IMR-90 (cell line): ENCODE data around the gene CMTM5. TPM values are rescaled to one million over a fixed set of nuclear protein-coding genes. Genes with fewer than 3 reads are reported as not detected.
"Not testable (repeated sequence)": the region's sequence is repeated elsewhere in the genome, so short reads cannot be mapped to it uniquely, and the experiment has no call there.

Experiments
- ATAC-seq: fragments of 200-7000 bp; cut with Tn5 transposase; 2 replicates; pipeline ENCODE4 v1.9.1; 2020; ENCODE audit warnings: low read depth, mild to moderate bottlenecking, moderate library complexity
- BruUV-seq: library from RNA; stranded (reverse); fragments of 400-500 nt; replicated peaks from 2 replicates; lab custom pipeline; 2021; lab: Mats Ljungman, UMichigan
- CTCF ChIA-PET: fragments of 300-600 bp; formaldehyde crosslinking; extraction: SDS; loops from one replicate; lab custom pipeline; 2021; ENCODE audit warnings: antibody characterized with exemption; lab: Yijun Ruan, JAX
- POLR2A ChIA-PET: fragments of 300-600 bp; sonication (Branson Sonifier 250); formaldehyde crosslinking; loops from one replicate; lab custom pipeline; 2022; ENCODE audit warnings: antibody characterized with exemption; ENCODE audit not compliant: unreplicated experiment; lab: Charles Lee
- DNase-seq: peaks from one replicate; pipeline ENCODE4 v3.0.0; 2013
- H2AFZ ChIP-seq: replicated peaks from 2 replicates; pipeline ENCODE3; 2013; ENCODE audit warnings: low read length, mild to moderate bottlenecking; ENCODE audit not compliant: poor library complexity
- H2AK5ac ChIP-seq: 2 replicates; pipeline ENCODE4 v1.6.1; 2013; ENCODE audit warnings: low read depth, low read length, inconsistent platforms
- H2AK9ac ChIP-seq: replicated peaks from 2 replicates; pipeline ENCODE3; 2013; ENCODE audit warnings: mild to moderate bottlenecking, low read depth, low read length, moderate library complexity; ENCODE audit not compliant: poor library complexity
- H2BK120ac ChIP-seq: 2 replicates; pipeline ENCODE4 v1.6.1; 2013; ENCODE audit warnings: low read depth, low read length, inconsistent platforms
- H2BK15ac ChIP-seq: 3 replicates; pipeline ENCODE4 v1.6.1; 2013; ENCODE audit warnings: low read depth, low read length, inconsistent platforms
- H2BK20ac ChIP-seq: 2 replicates; pipeline ENCODE4 v1.6.1; 2013; ENCODE audit warnings: low read depth, mild to moderate bottlenecking, inconsistent platforms, low read length, moderate library complexity
- H2BK5ac ChIP-seq: 2 replicates; pipeline ENCODE4 v1.6.1; 2013; ENCODE audit warnings: mild to moderate bottlenecking, low read depth, low read length, inconsistent platforms; ENCODE audit not compliant: poor library complexity, severe bottlenecking
- H3K14ac ChIP-seq: replicated peaks from 2 replicates; pipeline ENCODE4 v1.6.1; 2013; ENCODE audit warnings: low read depth, low read length, inconsistent platforms
- H3K18ac ChIP-seq: 2 replicates; pipeline ENCODE4 v1.6.1; 2013; ENCODE audit warnings: low read depth, low read length, control low read depth
- H3K23ac ChIP-seq: 2 replicates; pipeline ENCODE4 v1.6.1; 2013; ENCODE audit warnings: low read depth, low read length, inconsistent platforms
- H3K27ac ChIP-seq: 2 replicates; pipeline ENCODE4 v1.5.1; 2013; ENCODE audit warnings: mild to moderate bottlenecking, control low read depth, low read length; ENCODE audit not compliant: insufficient read depth
- H3K27me3 ChIP-seq: 2 replicates; pipeline ENCODE4 v1.6.1; 2013; ENCODE audit warnings: low read length; ENCODE audit not compliant: control insufficient read depth, insufficient read depth
- H3K36me3 ChIP-seq: 2 replicates; pipeline ENCODE4 v1.6.1; 2013; ENCODE audit warnings: low read length, mixed read lengths; ENCODE audit not compliant: control insufficient read depth, insufficient read depth
- H3K4ac ChIP-seq: 2 replicates; pipeline ENCODE4 v1.6.1; 2013; ENCODE audit warnings: low read depth, low read length, inconsistent platforms
- H3K4me1 ChIP-seq: 2 replicates; pipeline ENCODE4 v1.6.1; 2013; ENCODE audit warnings: low read length, mixed read lengths; ENCODE audit not compliant: control insufficient read depth, insufficient read depth
- H3K4me2 ChIP-seq: 2 replicates; pipeline ENCODE4 v1.6.1; 2013; ENCODE audit warnings: low read depth, mild to moderate bottlenecking, control low read depth, low read length, moderate library complexity
- H3K4me3 ChIP-seq: 2 replicates; pipeline ENCODE4 v1.5.1; 2013; ENCODE audit warnings: low read depth, mild to moderate bottlenecking, control low read depth, low read length, moderate library complexity; ENCODE audit not compliant: insufficient read depth
- H3K56ac ChIP-seq: 2 replicates; pipeline ENCODE4 v1.6.1; 2013; ENCODE audit warnings: low read length, inconsistent platforms; ENCODE audit not compliant: insufficient read depth; ENCODE audit errors: extremely low read depth
- H3K79me1 ChIP-seq, 2 experiments: 2 replicates each; pipeline ENCODE4 v1.6.1; 2013; ENCODE audit warnings: low read length in 2 of 2, inconsistent platforms in 1 of 2, low read depth in 1 of 2
- H3K9ac ChIP-seq: 2 replicates; pipeline ENCODE4 v1.6.1; 2013; ENCODE audit warnings: low read depth, low read length, control low read depth
- H3K9me1 ChIP-seq: 2 replicates; pipeline ENCODE4 v1.6.1; 2013; ENCODE audit warnings: low read length, inconsistent platforms; ENCODE audit not compliant: insufficient read depth
- H3K9me3 ChIP-seq: 2 replicates; pipeline ENCODE4 v1.6.1; 2013; ENCODE audit warnings: low read length; ENCODE audit not compliant: control insufficient read depth, insufficient read depth
- H4K20me1 ChIP-seq: 2 replicates; pipeline ENCODE4 v1.6.1; 2013; ENCODE audit warnings: low read length, inconsistent platforms; ENCODE audit not compliant: insufficient read depth
- H4K5ac ChIP-seq: 2 replicates; pipeline ENCODE4 v1.6.1; 2013; ENCODE audit warnings: mild to moderate bottlenecking, low read depth, low read length, control low read depth
- H4K8ac ChIP-seq, 2 experiments: 2 replicates each; pipeline ENCODE4 v1.6.1; 2013; ENCODE audit warnings: low read depth in 2 of 2, low read length in 2 of 2, control low read depth in 1 of 2, inconsistent platforms in 1 of 2
- H4K91ac ChIP-seq: 2 replicates; pipeline ENCODE4 v1.6.1; 2013; ENCODE audit warnings: low read depth, low read length, inconsistent platforms; ENCODE audit not compliant: insufficient read depth
- MAFK ChIP-seq: IDR thresholded peaks from 2 replicates; pipeline ENCODE4 v1.6.1; 2012; ENCODE audit warnings: low read depth, low read length, improper control_type of control experiment
- RAD21 ChIP-seq: IDR thresholded peaks from 2 replicates; pipeline ENCODE4 v1.6.1; 2012; ENCODE audit warnings: low read length, improper control_type of control experiment
- SMC3 ChIP-seq: fragments of 150-350 bp; IDR thresholded peaks from 2 replicates; pipeline ENCODE4 v1.6.1; 2016; ENCODE audit warnings: low read depth, mild to moderate bottlenecking, antibody characterized with exemption, low read length, moderate library complexity
- WGBS, 2 experiments: methylation state at CpG; one replicate each; pipeline versions ENCODE4 v1.1.5 to v1.1.7; 2013; ENCODE audit warnings: missing lambda C conversion rate in 2 of 2; ENCODE audit not compliant: insufficient read length in 1 of 2; ENCODE audit errors: extremely low coverage in 2 of 2; 5-methylcytosine and 5-hydroxymethylcytosine counted together
- dilution Hi-C: fragments of 300-500 bp; cut with HindIII; formaldehyde crosslinking; loops from one replicate; pipeline ENCODE4 v1.14.3; 2018; ENCODE audit warnings: low sequenced_read_pairs; ENCODE audit not compliant: unreplicated experiment
- in situ Hi-C: fragments of 300-500 bp; cut with MboI; formaldehyde crosslinking; loops from 3 replicates; pipeline ENCODE4 v1.14.3; 2019; ENCODE audit warnings: low sequenced_read_pairs, inconsistent platforms, mixed read lengths
- intact Hi-C: fragments of 100-400 bp; cut with micrococcal nuclease; formaldehyde crosslinking; loops from 2 replicates; pipeline ENCODE4 v1.10.0; 2022
- polyA plus RNA-seq, 3 experiments: library from polyadenylated mRNA; depleted of rRNA; stranded (reverse); fragments of >200 nt; gene quantifications; 2 replicates each; pipeline ENCODE4 v1.2.3, GENCODE V29; 2012; ENCODE audit warnings: low replicate concordance in 1 of 3
- total RNA-seq: library from RNA; depleted of rRNA; stranded (reverse); fragments of >200 nt; gene quantifications from 2 replicates; pipeline ENCODE4 v1.2.3, GENCODE V29; 2012
- TF ChIP-seq, protein P1 (sequence below): conservative IDR thresholded peaks from 2 replicates; pipeline ENCODE4 v1.5.1; 2012; ENCODE audit warnings: mild to moderate bottlenecking, low read depth, low read length, improper control_type of control experiment

The CMTM5 gene
- total and polyA plus RNA-seq, 2 of the 4 experiments (the other 2 are of a cell fraction), result 0.07 TPM; not detected in 1

DNA sequence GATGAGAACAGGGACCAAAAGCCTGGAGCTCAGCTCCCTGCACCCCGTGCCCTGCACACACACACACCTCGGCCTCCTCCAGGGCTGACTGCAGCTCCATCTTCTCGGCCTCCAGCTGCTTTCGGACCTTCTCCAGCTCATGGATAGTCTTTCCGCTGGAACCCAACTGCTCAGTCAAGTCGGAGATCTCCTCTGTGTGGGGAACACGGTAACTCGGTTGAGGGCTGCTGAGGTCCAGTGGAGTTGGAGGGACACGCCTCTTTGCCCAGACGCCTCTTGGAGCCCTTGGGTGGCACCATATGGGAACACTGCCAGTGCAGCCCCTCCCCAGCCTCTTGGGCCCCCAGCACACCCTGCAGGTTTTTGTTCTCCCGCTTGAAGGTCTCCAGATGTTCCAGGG, 40.0 kb downstream of the CMTM5 start (continued):
- TF ChIP-seq SMC3 (no peak), RAD21 (no peak), MAFK (no peak)
- TF ChIP-seq, protein P1, sequence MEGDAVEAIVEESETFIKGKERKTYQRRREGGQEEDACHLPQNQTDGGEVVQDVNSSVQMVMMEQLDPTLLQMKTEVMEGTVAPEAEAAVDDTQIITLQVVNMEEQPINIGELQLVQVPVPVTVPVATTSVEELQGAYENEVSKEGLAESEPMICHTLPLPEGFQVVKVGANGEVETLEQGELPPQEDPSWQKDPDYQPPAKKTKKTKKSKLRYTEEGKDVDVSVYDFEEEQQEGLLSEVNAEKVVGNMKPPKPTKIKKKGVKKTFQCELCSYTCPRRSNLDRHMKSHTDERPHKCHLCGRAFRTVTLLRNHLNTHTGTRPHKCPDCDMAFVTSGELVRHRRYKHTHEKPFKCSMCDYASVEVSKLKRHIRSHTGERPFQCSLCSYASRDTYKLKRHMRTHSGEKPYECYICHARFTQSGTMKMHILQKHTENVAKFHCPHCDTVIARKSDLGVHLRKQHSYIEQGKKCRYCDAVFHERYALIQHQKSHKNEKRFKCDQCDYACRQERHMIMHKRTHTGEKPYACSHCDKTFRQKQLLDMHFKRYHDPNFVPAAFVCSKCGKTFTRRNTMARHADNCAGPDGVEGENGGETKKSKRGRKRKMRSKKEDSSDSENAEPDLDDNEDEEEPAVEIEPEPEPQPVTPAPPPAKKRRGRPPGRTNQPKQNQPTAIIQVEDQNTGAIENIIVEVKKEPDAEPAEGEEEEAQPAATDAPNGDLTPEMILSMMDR, result no peak

DNA sequence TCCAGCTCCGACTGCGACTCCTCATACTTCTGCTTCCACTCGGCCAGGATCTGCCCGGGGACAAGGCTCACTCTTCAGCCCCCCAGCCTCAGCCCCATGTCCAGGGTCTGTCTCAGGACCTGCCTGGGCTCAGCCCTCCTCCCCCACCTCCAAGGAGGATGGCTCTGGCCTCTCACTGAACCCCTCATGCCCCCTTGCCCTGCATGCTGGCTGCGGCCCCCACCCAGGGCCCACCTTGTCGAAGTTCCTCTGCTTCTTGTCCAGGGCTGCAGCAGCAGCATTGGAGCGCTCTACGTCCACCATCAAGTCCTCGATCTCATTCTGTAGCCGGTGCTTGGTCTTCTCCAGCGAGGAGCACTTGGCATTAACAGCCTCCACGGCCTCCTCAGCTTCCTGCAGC, 40.4 kb downstream of the CMTM5 start:
- H3K79me1 ChIP-seq, H3K14ac ChIP-seq, H3K27ac ChIP-seq, H2AFZ ChIP-seq, dilution Hi-C loops, H2AK5ac ChIP-seq, H4K20me1 ChIP-seq, H2BK20ac ChIP-seq, H4K5ac ChIP-seq, H3K18ac ChIP-seq, H3K36me3 ChIP-seq, CTCF ChIA-PET, BruUV-seq, H3K23ac ChIP-seq, H3K4ac ChIP-seq, DNase-seq, H4K8ac ChIP-seq, H2BK15ac ChIP-seq, H2BK120ac ChIP-seq, H3K9me3 ChIP-seq, H3K4me3 ChIP-seq, H4K91ac ChIP-seq, POLR2A ChIA-PET, H2BK5ac ChIP-seq, ATAC-seq, H3K4me1 ChIP-seq, H3K56ac ChIP-seq, H3K4me2 ChIP-seq, H3K9ac ChIP-seq, in situ Hi-C loops, H3K9me1 ChIP-seq, intact Hi-C loops, H2AK9ac ChIP-seq: not testable (repeated sequence)
- H3K27me3 ChIP-seq, result peaks cover 17% of the 10 kb centered on the region
- WGBS, 2 experiments, result 81% methylated on average over 3 of the region's 12 CpGs; no CpG with 5 or more reads in 1 of the 2 experiments
